DMS114 treated with DMSO at 0.1 percent for 48 hours (cell line): Measurements from ENCODE around the gene CLDN1.

Experiments
- DNase-seq: peaks from one replicate; lab custom pipeline; 2025; ENCODE audit not compliant: unreplicated experiment; lab: John Stamatoyannopoulos, UW

CLDN1 gene

GRCh38 chr3:190333961-190334360, 11.7 kb upstream of the CLDN1 start:
- DNase-seq, result no peak

- no peak for DNase-seq
These were observed 8.9 kb upstream of the CLDN1 start for GRCh38 chr3:190330936-190331734.

GRCh38 chr3:190326930-190327329, 4.7 kb upstream of the CLDN1 start:
- no peak for DNase-seq

- no peak for DNase-seq
These were observed 4.1 kb upstream of the CLDN1 start for GRCh38 chr3:190326361-190326760.

GRCh38 chr3:190325923-190326322, 3.7 kb upstream of the CLDN1 start:
- DNase-seq, result no peak

GRCh38 chr3:190323246-190323626, 990 bp upstream of the CLDN1 start:
- DNase-seq, result no peak

GRCh38 chr3:190322604-190323245, 479 bp upstream of the CLDN1 start:
- DNase-seq, result no peak

GRCh38 chr3:190320594-190321362, 1.5 kb downstream of the CLDN1 start:
- DNase-seq, result no peak

GRCh38 chr3:190319660-190320059, 2.6 kb downstream of the CLDN1 start:
- no peak for DNase-seq

GRCh38 chr3:190318666-190319065, 3.6 kb downstream of the CLDN1 start:
- DNase-seq, result no peak

GRCh38 chr3:190314741-190315140, 7.5 kb downstream of the CLDN1 start:
- DNase-seq, result no peak

- DNase-seq, result no peak
These were observed 12.8 kb downstream of the CLDN1 start for GRCh38 chr3:190309414-190309813.

GRCh38 chr3:190308154-190308553, 14.1 kb downstream of the CLDN1 start:
- no peak for DNase-seq

- no peak for DNase-seq
These were observed 15.1 kb downstream of the CLDN1 start for GRCh38 chr3:190307164-190307545.

- no peak for DNase-seq
These were observed 15.6 kb downstream of the CLDN1 start for GRCh38 chr3:190306513-190307163.

GRCh38 chr3:190306026-190306425, 16.2 kb downstream of the CLDN1 start:
- DNase-seq, result no peak

GRCh38 chr3:190305406-190305805, 16.8 kb downstream of the CLDN1 start:
- DNase-seq, result no peak

GRCh38 chr3:190303884-190304283, 18.4 kb downstream of the CLDN1 start:
- no peak for DNase-seq

GRCh38 chr3:190302212-190302867, 19.9 kb downstream of the CLDN1 start:
- no peak for DNase-seq

- DNase-seq, result no peak
These were observed 20.7 kb downstream of the CLDN1 start for GRCh38 chr3:190301591-190301990.

GRCh38 chr3:190299969-190300368, 22.3 kb downstream of the CLDN1 start:
- no peak for DNase-seq
